Measurements from ENCODE around the gene DMXL2.
A peak's percentile ranks its signal among the peaks of the same experiment; 100 is the strongest.

The DMXL2 gene

GRCh38 chr15:51558876-51559275, 63.7 kb downstream of the DMXL2 start:
- TF ChIP-seq CTCF (IDR thresholded peaks at IDR 0.05; ENCODE audit: low read depth, low read length), result no peak
- H3K4me3 ChIP-seq (replicated peaks in 1 of 2; ENCODE audit: low read depth in 2 of 2, low read length in 2 of 2), result no peak overlapping the region
- DNase-seq (ENCODE audit: low read depth in 2 of 2), result no peak

GRCh38 chr15:51558411-51558810, 64.2 kb downstream of the DMXL2 start:
- TF ChIP-seq CTCF (IDR thresholded peaks at IDR 0.05; ENCODE audit: low read depth, low read length), result no peak
- no peak for DNase-seq (ENCODE audit: low read depth in 2 of 2)

GRCh38 chr15:51550841-51551240, 71.7 kb downstream of the DMXL2 start:
- TF ChIP-seq CTCF (IDR thresholded peaks at IDR 0.05; ENCODE audit: low read depth, low read length), result no peak
- no peak overlapping the region for H3K4me3 ChIP-seq (replicated peaks in 1 of 2; ENCODE audit: low read depth in 2 of 2, low read length in 2 of 2)
- no peak for DNase-seq (ENCODE audit: low read depth in 2 of 2)

More at GRCh38 chr15:51558411-51558810, 64.2 kb downstream of the DMXL2 start:
- no peak overlapping the region for H3K4me3 ChIP-seq (replicated peaks in 1 of 2; ENCODE audit: low read depth in 2 of 2, low read length in 2 of 2)

- no peak for TF ChIP-seq CTCF (IDR thresholded peaks at IDR 0.05; ENCODE audit: low read depth, low read length)
- no peak overlapping the region for H3K4me3 ChIP-seq (replicated peaks in 1 of 2; ENCODE audit: low read depth in 2 of 2, low read length in 2 of 2)
- DNase-seq (ENCODE audit: low read depth in 2 of 2), result no peak
Measured at GRCh38 chr15:51547656-51548055, 74.9 kb downstream of the DMXL2 start.

- peak; percentile 68 for TF ChIP-seq CTCF (IDR thresholded peaks at IDR 0.05; ENCODE audit: low read depth, low read length)
- no peak overlapping the region for H3K4me3 ChIP-seq (replicated peaks in 1 of 2; ENCODE audit: low read depth in 2 of 2, low read length in 2 of 2)
- peak; percentile 52 to 57 for DNase-seq (ENCODE audit: low read depth in 2 of 2)
Measured at GRCh38 chr15:51536965-51537574, 85.5 kb downstream of the DMXL2 start.

- TF ChIP-seq CTCF (IDR thresholded peaks at IDR 0.05; ENCODE audit: low read depth, low read length), result no peak
- DNase-seq (ENCODE audit: low read depth in 2 of 2), result peak in 1 of 2 donors; percentile 12
- H3K4me3 ChIP-seq (replicated peaks in 1 of 2; ENCODE audit: low read depth in 2 of 2, low read length in 2 of 2), result no peak overlapping the region
Measured at GRCh38 chr15:51533672-51534398, 88.7 kb downstream of the DMXL2 start.

Measured in cardiac fibroblast (primary cell).